ENCODE data around the gene LIPG.

Gene LIPG

GRCh38 chr18:49621717-49622351 lies 60.0 kb downstream of the LIPG start:
- H3K4me1 ChIP-seq (ENCODE audit: control insufficient read depth, insufficient read depth, low read length), result peaks cover 11% of the 10 kb centered on the region; the same call in 1 of the 2 replicates
- TF ChIP-seq ZNF701 (tag by site-specific recombination; IDR thresholded peaks at IDR 0.05), result no peak
- no peak for TF ChIP-seq ZNF623 (tag by site-specific recombination; IDR thresholded peaks at IDR 0.05)
- no peak for TF ChIP-seq ZNF362 (tag by site-specific recombination; IDR thresholded peaks at IDR 0.05)
- TF ChIP-seq ZNF133 (tag by site-specific recombination; IDR thresholded peaks at IDR 0.05), result no peak
- TF ChIP-seq ZNF19 (tag by site-specific recombination; IDR thresholded peaks at IDR 0.05; ENCODE audit: low read depth), result no peak
- TF ChIP-seq ZNF266 (tag by site-specific recombination; IDR thresholded peaks at IDR 0.05; ENCODE audit: low read depth), result no peak
- no peak for TF ChIP-seq ZNF354C (tag by site-specific recombination; IDR thresholded peaks at IDR 0.05; ENCODE audit: borderline replicate concordance, low read depth)
- no peak for TF ChIP-seq ZNF292 (tag by site-specific recombination; IDR thresholded peaks at IDR 0.05; ENCODE audit: borderline replicate concordance, low read depth)
- TF ChIP-seq ZNF670 (tag by site-specific recombination; IDR thresholded peaks at IDR 0.05; ENCODE audit: low read depth), result no peak
- no peak for TF ChIP-seq ZBTB10 (tag by site-specific recombination; IDR thresholded peaks at IDR 0.05)
- TF ChIP-seq ZNF184 (tag by site-specific recombination; IDR thresholded peaks at IDR 0.05), result no peak
- TF ChIP-seq ZFP37 (tag by site-specific recombination; IDR thresholded peaks at IDR 0.05), result no peak
- TF ChIP-seq ZSCAN18 (tag by site-specific recombination; IDR thresholded peaks at IDR 0.05), result no peak
- no peak for TF ChIP-seq ZNF404 (tag by site-specific recombination; IDR thresholded peaks at IDR 0.05)
- no peak for TF ChIP-seq ZNF555 (tag by site-specific recombination; conservative IDR thresholded peaks at IDR 0.05)
- no peak for TF ChIP-seq BCL11B (tag by site-specific recombination; IDR thresholded peaks at IDR 0.05; ENCODE audit: low read depth)
- TF ChIP-seq ZNF580 (tag by site-specific recombination; IDR thresholded peaks at IDR 0.05), result no peak
- H3K27ac ChIP-seq (ENCODE audit: extremely low read depth, low read depth, low read length), result no peak overlapping the region

GRCh38 chr18:49623571-49623970 lies 61.7 kb downstream of the LIPG start:
- CTCF ChIA-PET, result interaction anchor here (0.6 kb wide), 1 partner anchor 1162 kb away, joined by 3 read pairs; no protein-coding TSS in a partner anchor
- no peak for TF ChIP-seq ZNF747 (tag by site-specific recombination; IDR thresholded peaks at IDR 0.05)
- TF ChIP-seq ZNF239 (tag by site-specific recombination; IDR thresholded peaks at IDR 0.05), result no peak
- TF ChIP-seq ZNF426 (tag by site-specific recombination; IDR thresholded peaks at IDR 0.05), result no peak
- no peak for TF ChIP-seq SCRT1 (tag by site-specific recombination; IDR thresholded peaks at IDR 0.05; ENCODE audit: borderline replicate concordance)
- no peak for TF ChIP-seq SP3 (tag by site-specific recombination; IDR thresholded peaks at IDR 0.05)
- no peak for TF ChIP-seq ZNF354C (tag by site-specific recombination; IDR thresholded peaks at IDR 0.05; ENCODE audit: borderline replicate concordance, low read depth)
- TF ChIP-seq ZNF776 (tag by site-specific recombination; IDR thresholded peaks at IDR 0.05; ENCODE audit: borderline replicate concordance), result no peak
- POLR2A ChIA-PET, result no interaction called here

More at GRCh38 chr18:49621717-49622351, 60.0 kb downstream of the LIPG start:
- Histone ChIP-seq H3K36me3 (ENCODE audit: control insufficient read depth in 2 of 2, insufficient read depth in 1 of 2, low read length in 2 of 2) (no peaks in the 10 kb centered on the region), H3K4me3 (ENCODE audit: low read depth, low read length) (no peak overlapping the region), H3K9me3 (ENCODE audit: control insufficient read depth, insufficient read depth, low read depth, low read length) (no peaks in the 10 kb centered on the region)
- POLR2A ChIA-PET, result no interaction called here
- CTCF ChIA-PET, result interaction anchor here (0.7 kb wide), 1 partner anchor 16 kb away, joined by 3 read pairs; no protein-coding TSS in a partner anchor

More at GRCh38 chr18:49623571-49623970, 61.7 kb downstream of the LIPG start:
- no peaks in the 10 kb centered on the region for H3K9me3 ChIP-seq (ENCODE audit: control insufficient read depth, insufficient read depth, low read depth, low read length)
- H3K4me3 ChIP-seq (ENCODE audit: low read depth, low read length), result no peak overlapping the region
- peaks cover 10% of the 10 kb centered on the region; the same call in 1 of the 2 replicates for H3K4me1 ChIP-seq (ENCODE audit: control insufficient read depth, insufficient read depth, low read length)
- H3K36me3 ChIP-seq (ENCODE audit: control insufficient read depth in 2 of 2, insufficient read depth in 1 of 2, low read length in 2 of 2), result no peaks in the 10 kb centered on the region
- no peak overlapping the region for H3K27ac ChIP-seq (ENCODE audit: extremely low read depth, low read depth, low read length)
